Adrenal gland (tissue), 5 donors: Measurements from ENCODE around the gene RBM19.

ENCODE experiments used
- CTCF ChIP-seq, 6 experiments: fragments of 450-650 bp in 4 of 6; fragments of 200-600 bp in 2 of 6; sonication (generic) in 1 of 6; IDR thresholded peaks; 1 replicate in 5 of 6; 2 replicates in 1 of 6; pipeline versions ENCODE4 v1.5.1 to v1.8.0; 2016 to 2021; ENCODE audit warnings: antibody characterized with exemption in 6 of 6, mild to moderate bottlenecking in 2 of 6, moderate library complexity in 1 of 6
- POLR2A ChIP-seq, 2 donors: fragments of 450-650 bp; IDR thresholded peaks; one replicate each; pipeline ENCODE4 v1.6.1; 2017; ENCODE audit warnings: antibody characterized with exemption in 2 of 2, mild to moderate bottlenecking in 2 of 2, moderate library complexity in 1 of 2
- donor health status: DM: no; HTN: no; CAD: no.

- TF ChIP-seq CTCF (IDR thresholded peaks at IDR 0.05): no peak
- no peak for TF ChIP-seq POLR2A (IDR thresholded peaks at IDR 0.05)
Observed at GRCh38 chr12:113816866-113817265, 149.3 kb downstream of the RBM19 start.
